KMS-11 (cell line): ENCODE data around the gene TIPIN.

Source experiments
- H2AFZ ChIP-seq: fragments of 200-600 bp; sonication (generic); 2 replicates; pipeline ENCODE4 v1.6.1; 2016; ENCODE audit warnings: antibody characterized with exemption, mixed run types, low read depth
- H3K27ac ChIP-seq: fragments of 200-600 bp; sonication (generic); 2 replicates; pipeline ENCODE4 v1.6.1; 2016; ENCODE audit warnings: mild to moderate bottlenecking, mixed run types
- H3K27me3 ChIP-seq: fragments of 200-600 bp; sonication (generic); 2 replicates; pipeline ENCODE4 v1.6.1; 2017; ENCODE audit warnings: mild to moderate bottlenecking, low read depth, mixed run types, moderate library complexity; ENCODE audit not compliant: insufficient read depth
- H3K36me3 ChIP-seq: fragments of 200-600 bp; sonication (generic); 2 replicates; pipeline ENCODE4 v1.6.1; 2017; ENCODE audit warnings: mild to moderate bottlenecking, mixed run types; ENCODE audit not compliant: insufficient read depth
- H3K4me1 ChIP-seq: fragments of 200-600 bp; sonication (generic); 2 replicates; pipeline ENCODE4 v1.6.1; 2016; ENCODE audit warnings: mild to moderate bottlenecking, low read depth, mixed run types; ENCODE audit not compliant: poor library complexity, severe bottlenecking
- H3K4me2 ChIP-seq: fragments of 200-600 bp; sonication (generic); 2 replicates; pipeline ENCODE4 v1.7.0; 2016; ENCODE audit warnings: mild to moderate bottlenecking, mixed run types
- H3K4me3 ChIP-seq: fragments of 200-600 bp; sonication (generic); IDR thresholded peaks from 2 replicates; pipeline ENCODE4 v1.6.1; 2017; ENCODE audit warnings: low read depth, low read length, mixed read lengths; ENCODE audit not compliant: insufficient read depth
- H3K79me2 ChIP-seq: fragments of 200-600 bp; sonication (generic); 2 replicates; pipeline ENCODE4 v1.6.1; 2016; ENCODE audit warnings: low read depth, mixed run types; ENCODE audit not compliant: insufficient read depth
- H3K9ac ChIP-seq: fragments of 200-600 bp; sonication (generic); 2 replicates; pipeline ENCODE4 v1.6.1; 2016; ENCODE audit warnings: mild to moderate bottlenecking, mixed run types
- H4K20me1 ChIP-seq: fragments of 200-600 bp; sonication (generic); 2 replicates; pipeline ENCODE4 v1.6.1; 2016; ENCODE audit warnings: mild to moderate bottlenecking, mixed run types; ENCODE audit not compliant: insufficient read depth
- TF ChIP-seq, protein P1 (sequence below): fragments of 200-600 bp; sonication (generic); conservative IDR thresholded peaks from 2 replicates; pipeline ENCODE4 v1.6.1; 2017; ENCODE audit warnings: low read depth, mild to moderate bottlenecking, antibody characterized with exemption, low read length, moderate library complexity, mixed read lengths

Gene TIPIN

DNA sequence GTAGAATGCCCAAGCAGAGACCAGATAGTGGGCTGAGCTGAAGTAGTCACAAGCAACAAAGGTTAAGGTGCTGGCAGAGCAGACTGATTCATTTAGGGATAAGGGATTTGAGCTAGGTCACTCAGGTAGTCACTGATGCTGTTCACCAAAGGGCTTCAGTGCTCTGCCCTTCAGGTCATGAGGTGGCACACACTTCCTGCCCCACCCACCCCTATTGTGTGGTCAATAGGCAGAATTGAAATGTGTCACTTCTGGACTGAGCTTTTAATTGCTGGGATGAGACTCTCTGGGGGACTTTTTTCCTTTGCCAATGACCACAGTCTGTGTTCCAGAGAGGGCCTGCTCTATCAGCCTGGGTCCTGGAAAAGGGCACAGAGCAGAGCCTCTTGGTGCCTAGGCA lies 66.0 kb downstream of the TIPIN start:
- Histone ChIP-seq H2AFZ (no peak overlapping the region), H3K27ac (no peak overlapping the region), H3K9ac (no peak overlapping the region), H3K79me2 (peaks cover 10% of the 10 kb centered on the region), H3K36me3 (no peaks in the 10 kb centered on the region), H3K4me3 (no peak overlapping the region), H4K20me1 (no peaks in the 10 kb centered on the region), H3K4me2 (no peak overlapping the region), H3K4me1 (peaks cover 26% of the 10 kb centered on the region), H3K27me3 (no peaks in the 10 kb centered on the region)
- TF ChIP-seq, protein P1, sequence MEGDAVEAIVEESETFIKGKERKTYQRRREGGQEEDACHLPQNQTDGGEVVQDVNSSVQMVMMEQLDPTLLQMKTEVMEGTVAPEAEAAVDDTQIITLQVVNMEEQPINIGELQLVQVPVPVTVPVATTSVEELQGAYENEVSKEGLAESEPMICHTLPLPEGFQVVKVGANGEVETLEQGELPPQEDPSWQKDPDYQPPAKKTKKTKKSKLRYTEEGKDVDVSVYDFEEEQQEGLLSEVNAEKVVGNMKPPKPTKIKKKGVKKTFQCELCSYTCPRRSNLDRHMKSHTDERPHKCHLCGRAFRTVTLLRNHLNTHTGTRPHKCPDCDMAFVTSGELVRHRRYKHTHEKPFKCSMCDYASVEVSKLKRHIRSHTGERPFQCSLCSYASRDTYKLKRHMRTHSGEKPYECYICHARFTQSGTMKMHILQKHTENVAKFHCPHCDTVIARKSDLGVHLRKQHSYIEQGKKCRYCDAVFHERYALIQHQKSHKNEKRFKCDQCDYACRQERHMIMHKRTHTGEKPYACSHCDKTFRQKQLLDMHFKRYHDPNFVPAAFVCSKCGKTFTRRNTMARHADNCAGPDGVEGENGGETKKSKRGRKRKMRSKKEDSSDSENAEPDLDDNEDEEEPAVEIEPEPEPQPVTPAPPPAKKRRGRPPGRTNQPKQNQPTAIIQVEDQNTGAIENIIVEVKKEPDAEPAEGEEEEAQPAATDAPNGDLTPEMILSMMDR: no peak

DNA sequence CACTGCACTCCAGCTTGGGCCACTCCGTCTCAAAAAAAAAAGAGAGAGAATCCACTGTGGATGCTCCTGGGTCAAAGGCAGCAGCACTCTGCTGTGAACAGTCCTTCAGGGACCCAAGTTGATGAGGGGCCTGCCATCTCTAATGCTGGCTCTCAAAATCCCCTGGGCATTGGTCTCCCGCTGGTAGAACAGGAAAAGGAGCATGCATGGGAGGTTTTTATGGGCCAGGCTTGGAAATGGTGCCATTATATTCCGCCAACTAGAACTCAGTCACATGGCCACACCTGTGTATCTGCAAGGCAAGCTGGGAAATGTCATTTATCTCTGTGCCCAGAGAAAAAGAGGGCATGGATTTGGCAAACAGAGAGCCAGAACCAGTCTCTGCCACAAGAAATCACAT lies 66.5 kb downstream of the TIPIN start:
- H2AFZ ChIP-seq: no peak overlapping the region
- peaks cover 23% of the 10 kb centered on the region for H3K4me1 ChIP-seq
- H3K4me3 ChIP-seq: no peak overlapping the region
- no peak overlapping the region for H3K27ac ChIP-seq
- no peaks in the 10 kb centered on the region for H3K27me3 ChIP-seq
- no peak overlapping the region for H3K9ac ChIP-seq
- H3K4me2 ChIP-seq: no peak overlapping the region
- no peaks in the 10 kb centered on the region for H4K20me1 ChIP-seq
- peaks cover 5% of the 10 kb centered on the region; the same call in 1 of the 2 replicates for H3K79me2 ChIP-seq
- TF ChIP-seq, protein P1: no peak
- no peaks in the 10 kb centered on the region for H3K36me3 ChIP-seq

DNA sequence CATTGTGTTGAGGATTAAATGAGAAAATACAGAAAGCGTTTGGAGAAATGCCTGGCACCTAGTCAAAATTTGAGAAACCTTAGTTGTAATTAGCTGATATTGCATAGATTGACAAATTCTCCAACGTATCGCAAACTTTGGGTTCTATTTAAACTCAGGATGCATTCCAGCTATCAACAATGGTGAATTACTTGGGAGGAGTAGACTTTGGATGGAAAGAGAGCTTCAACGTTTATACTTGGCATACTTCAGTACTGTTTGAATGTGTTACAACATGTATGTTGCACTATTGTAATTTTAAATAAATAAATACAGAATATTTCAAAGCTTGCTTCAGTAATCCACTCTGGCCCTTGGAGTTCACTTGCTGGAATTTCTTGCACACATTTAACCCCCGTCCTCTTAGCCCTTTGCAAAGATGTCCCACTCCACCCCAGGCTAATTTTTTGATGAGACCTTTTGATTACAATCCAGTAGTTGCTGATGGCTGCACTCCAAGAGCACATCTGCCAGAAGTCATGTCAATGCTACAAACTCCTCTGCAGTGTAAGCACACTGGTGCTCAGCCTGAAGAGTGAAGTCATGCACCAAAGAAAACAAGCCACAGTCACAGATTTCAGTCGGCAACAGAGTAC lies 67.8 kb downstream of the TIPIN start:
- H3K9ac ChIP-seq: no peak overlapping the region
- H3K36me3 ChIP-seq: no peaks in the 10 kb centered on the region
- no peak overlapping the region for H2AFZ ChIP-seq
- no peak overlapping the region for H3K4me2 ChIP-seq
- TF ChIP-seq, protein P1: no peak
- H4K20me1 ChIP-seq: no peaks in the 10 kb centered on the region
- no peak overlapping the region for H3K27ac ChIP-seq
- peaks cover 23% of the 10 kb centered on the region for H3K4me1 ChIP-seq
- H3K79me2 ChIP-seq: no peaks in the 10 kb centered on the region
- H3K4me3 ChIP-seq: no peak overlapping the region
- H3K27me3 ChIP-seq: no peaks in the 10 kb centered on the region

DNA sequence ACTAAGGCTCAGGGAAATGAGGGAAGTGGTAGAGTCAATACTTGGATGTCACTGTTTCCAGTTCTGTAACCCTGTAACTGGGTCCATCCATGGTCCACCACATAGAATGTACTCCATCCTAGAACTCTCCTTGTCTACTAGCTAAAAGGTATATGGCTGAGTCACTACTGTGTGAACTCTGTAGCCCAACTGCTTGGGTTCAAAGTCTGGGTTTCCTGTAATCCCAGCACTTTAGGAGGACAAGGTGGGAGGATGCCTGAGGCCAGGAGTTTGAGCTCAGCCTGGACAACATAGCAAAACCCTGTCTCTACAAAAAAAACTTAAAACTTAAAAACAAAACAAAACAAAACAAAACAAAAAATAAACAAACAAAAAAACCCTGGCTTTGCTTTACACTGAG lies 68.4 kb downstream of the TIPIN start:
- Histone ChIP-seq H4K20me1 (no peaks in the 10 kb centered on the region), H3K27ac (no peak overlapping the region), H3K4me2 (no peak overlapping the region), H3K27me3 (no peaks in the 10 kb centered on the region), H3K4me3 (no peak overlapping the region), H2AFZ (no peak overlapping the region), H3K9ac (no peak overlapping the region), H3K79me2 (no peaks in the 10 kb centered on the region), H3K4me1 (peaks cover 23% of the 10 kb centered on the region), H3K36me3 (no peaks in the 10 kb centered on the region)
- TF ChIP-seq, protein P1: no peak
